HG03432 (cell line): ENCODE results near the gene DYNLL2.
"Not testable (repeated sequence)": the region's sequence is repeated elsewhere in the genome, so short reads cannot be mapped to it uniquely, and the experiment has no call there.

ENCODE experiments used
- ATAC-seq: cut with Tn5 transposase; IDR thresholded peaks from one replicate; pipeline ENCODE4 v1.9.1; 2021; ENCODE audit warnings: mild to moderate bottlenecking, moderate library complexity; ENCODE audit not compliant: unreplicated experiment

DYNLL2 gene

GRCh38 chr17:58100506-58100905 lies 17.3 kb downstream of the DYNLL2 start:
- no peak for ATAC-seq

DNA sequence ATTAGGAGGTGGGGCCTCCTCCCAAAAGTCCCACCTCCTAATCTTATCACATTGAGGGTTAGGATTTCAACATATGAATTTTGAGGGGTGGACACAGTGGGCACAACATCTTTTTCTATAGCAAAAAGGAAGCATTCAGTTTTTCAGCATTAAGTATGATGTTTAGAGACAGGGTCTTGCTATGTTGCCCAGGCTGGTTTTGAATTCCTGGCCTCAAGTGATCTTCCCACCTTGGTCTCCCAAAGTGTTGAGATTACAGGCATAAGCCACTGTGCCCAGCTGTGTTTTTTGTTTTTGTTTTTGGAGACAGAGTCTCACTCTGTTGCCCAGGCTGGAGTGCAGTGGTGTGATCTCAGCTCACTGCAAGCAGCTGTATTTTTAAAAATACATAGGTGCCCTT lies 18.7 kb downstream of the DYNLL2 start:
- not testable (repeated sequence) for ATAC-seq

GRCh38 chr17:58105093-58105492 lies 21.9 kb downstream of the DYNLL2 start:
- ATAC-seq, result no peak

DNA sequence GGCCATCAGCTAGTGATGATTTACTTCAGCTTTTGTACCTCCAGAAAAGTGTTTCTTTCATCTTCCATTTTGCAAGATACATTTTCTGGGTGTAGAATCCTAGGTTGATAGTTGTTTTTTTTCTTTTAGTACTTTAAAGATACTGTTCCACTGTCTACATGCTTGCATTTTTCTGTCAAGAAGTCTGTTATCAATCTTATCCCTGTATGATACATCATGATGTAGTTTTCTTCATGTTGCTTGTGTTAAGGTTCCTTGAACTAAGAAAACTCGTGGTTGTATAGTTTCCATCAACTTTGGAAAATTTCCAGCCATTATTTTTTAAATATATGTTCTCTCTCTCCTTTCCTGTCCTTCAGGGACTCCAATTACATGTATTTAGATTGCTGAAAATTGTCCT lies 24.1 kb downstream of the DYNLL2 start:
- no peak for ATAC-seq

DNA sequence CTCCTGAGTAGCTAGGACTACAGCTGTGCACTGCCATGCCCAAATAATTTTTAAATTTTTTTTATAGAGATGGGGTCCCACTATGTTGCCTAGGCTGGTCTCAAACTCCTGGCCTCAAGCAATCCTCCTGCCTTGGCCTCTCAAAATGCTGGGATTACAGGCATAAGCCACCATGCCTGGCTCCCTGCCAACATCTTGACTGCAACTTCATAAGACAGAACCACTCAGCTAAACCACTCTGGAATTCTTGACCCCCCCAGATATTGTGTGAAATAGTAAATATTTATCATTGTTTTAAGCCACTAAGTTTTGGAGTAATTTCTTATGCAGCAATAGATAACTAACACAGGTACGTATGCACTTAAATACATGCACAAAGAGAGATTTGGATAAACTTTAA lies 26.0 kb downstream of the DYNLL2 start:
- no peak for ATAC-seq

- no peak for ATAC-seq
Measured at GRCh38 chr17:58110012-58110411, 26.8 kb downstream of the DYNLL2 start.

- ATAC-seq, result no peak
Measured at GRCh38 chr17:58111676-58112075, 28.5 kb downstream of the DYNLL2 start.

DNA sequence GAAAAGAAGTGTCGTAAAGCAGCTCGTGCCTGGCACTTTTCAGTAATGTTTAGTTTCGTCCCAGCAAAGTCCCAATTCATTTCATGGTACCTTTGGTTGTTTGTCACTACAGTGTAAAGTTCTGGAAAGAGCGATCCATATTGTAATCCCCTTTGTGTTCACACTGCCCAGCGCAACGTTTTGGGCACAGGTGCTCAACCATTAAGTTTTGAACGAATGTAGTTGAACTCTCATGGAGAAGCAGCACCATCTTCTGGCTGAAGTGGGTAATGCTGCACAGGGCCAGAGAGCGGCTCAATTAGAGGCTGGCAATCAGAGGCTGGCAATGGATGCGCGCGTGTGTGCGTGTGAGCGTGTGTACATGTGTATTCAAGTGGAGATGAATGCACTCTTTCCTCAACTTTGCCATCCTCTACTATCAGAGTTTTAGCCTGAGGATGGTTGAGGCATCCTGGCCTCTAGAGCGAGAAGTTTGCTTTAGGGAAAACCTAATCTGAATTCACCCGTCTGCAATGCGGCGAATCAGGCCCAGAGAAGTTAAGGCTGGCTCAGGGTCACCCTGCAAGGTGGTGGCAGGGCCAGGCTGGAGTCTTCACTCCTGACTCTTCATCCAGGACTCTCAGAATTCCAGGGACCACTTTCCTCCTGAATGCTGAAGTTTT lies 29.9 kb downstream of the DYNLL2 start:
- ATAC-seq, result no peak

- no peak for ATAC-seq
Measured at GRCh38 chr17:58113947-58114346, 30.7 kb downstream of the DYNLL2 start.

DNA sequence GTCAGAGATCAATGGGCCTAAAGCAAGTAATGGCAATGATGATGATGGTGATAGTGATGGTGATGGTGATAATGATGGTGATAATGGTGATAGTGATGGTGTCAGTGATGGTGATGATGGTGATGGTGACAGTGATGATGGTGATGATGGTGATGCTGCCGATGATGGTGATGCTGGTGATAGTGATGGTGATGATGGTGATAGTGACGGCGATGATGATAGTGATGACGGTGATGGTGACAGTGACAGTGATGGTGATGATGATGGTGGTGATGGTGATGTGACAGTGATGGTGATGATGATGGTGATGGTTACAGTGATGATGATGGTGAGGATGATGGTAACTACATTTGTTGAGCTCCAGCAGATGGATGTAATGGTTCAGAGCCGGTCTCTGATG lies 34.2 kb downstream of the DYNLL2 start:
- no peak for ATAC-seq

DNA sequence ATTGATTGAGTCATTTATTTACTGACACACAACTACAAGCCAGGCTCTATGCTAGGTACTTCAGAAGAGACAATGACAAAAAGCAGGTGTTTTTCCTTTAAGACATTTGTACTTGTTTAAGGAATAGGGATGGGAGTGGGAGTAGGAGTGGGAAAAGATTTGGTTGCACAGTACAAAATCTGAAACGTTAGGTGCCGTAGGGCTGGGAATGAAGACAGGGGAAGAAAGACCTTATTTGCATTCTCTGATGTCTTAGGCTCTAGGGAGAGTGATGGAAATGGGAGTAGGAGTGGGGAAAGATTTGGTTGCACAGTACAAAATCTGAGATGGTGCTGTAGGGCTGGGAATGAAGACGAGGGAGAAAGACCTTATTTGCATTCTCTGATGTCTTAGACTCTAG lies 36.3 kb downstream of the DYNLL2 start:
- no peak for ATAC-seq

DNA sequence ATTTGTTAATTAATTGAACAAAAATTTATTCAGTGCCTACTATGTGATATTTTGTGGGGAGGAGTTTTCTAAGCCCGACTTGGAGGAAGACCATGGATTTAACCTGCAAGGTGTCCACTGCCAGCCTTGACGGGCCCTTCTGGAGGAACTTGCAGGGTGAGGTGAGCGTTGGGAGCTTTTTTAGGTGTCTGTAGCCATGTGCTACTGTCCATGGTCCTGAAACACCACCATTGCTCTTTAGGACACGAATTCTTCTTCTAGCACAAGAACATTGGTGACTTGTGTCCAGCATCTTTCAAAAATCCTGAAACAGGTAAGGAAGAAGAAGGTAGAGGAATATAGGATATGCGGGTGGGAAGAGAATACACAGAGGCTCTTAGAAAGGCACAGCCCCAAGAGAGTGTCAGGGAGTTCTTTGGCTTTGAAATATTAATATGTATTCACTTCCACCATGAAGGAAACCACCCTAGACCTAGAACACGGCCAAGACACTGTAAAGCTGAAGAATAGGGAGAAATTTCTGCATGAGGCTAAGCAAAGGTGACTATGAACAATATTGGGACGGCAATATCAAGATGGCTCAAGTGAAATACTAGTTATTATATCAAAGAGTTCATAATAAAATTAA lies 37.1 kb downstream of the DYNLL2 start:
- no peak for ATAC-seq

GRCh38 chr17:58121925-58122324 lies 38.7 kb downstream of the DYNLL2 start:
- ATAC-seq, result no peak

- no peak for ATAC-seq
Measured at GRCh38 chr17:58127846-58128245, 44.6 kb downstream of the DYNLL2 start.

GRCh38 chr17:58132697-58133096 lies 49.5 kb downstream of the DYNLL2 start:
- ATAC-seq, result not testable (repeated sequence)

GRCh38 chr17:58136669-58137279 lies 53.6 kb downstream of the DYNLL2 start:
- no peak for ATAC-seq

DNA sequence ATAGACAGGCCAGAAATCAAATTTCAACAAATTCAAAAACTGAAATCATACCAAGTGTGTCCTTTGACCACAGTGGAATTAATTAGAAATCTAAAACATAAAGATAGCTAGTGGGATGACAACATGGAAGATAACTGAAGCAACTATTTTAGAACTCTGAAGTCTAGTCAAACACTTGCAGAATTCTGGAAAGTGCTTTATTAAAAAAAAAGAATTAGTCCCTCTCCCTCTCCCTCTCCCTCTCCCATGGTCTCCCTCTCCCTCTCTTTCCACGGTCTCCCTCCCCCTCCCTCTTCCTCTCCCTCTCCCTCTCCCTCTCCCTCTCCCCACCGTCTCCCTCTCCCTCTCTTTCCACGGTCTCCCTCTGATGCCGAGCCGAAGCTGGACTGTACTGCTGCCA lies 58.3 kb downstream of the DYNLL2 start:
- ATAC-seq, result no peak

DNA sequence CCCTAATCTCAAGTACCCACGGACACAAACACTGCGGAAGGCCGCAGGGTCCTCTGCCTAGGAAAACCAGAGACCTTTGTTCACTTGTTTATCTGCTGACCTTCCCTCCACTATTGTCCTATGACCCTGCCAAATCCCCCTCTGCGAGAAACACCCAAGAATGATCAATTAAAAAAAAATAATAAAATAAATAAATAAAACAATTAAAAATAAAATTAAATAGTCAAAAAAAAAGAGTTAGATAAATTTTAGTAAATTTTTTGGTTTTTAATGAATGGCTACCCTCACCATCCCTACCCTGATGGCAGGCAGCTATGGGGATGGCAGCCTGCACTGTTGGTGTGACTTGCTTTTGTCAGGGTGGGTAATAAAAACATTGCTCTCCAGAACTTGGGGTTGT lies 60.1 kb downstream of the DYNLL2 start:
- not testable (repeated sequence) for ATAC-seq

GRCh38 chr17:58144801-58145200 lies 61.6 kb downstream of the DYNLL2 start:
- no peak for ATAC-seq
